HG02759 (cell line): Measurements from ENCODE around the gene RARS1.

Experiments used
- ATAC-seq: cut with Tn5 transposase; IDR thresholded peaks from one replicate; pipeline ENCODE4 v1.9.1; 2021; ENCODE audit warnings: mild to moderate bottlenecking, moderate library complexity; ENCODE audit not compliant: unreplicated experiment

RARS1 gene

DNA sequence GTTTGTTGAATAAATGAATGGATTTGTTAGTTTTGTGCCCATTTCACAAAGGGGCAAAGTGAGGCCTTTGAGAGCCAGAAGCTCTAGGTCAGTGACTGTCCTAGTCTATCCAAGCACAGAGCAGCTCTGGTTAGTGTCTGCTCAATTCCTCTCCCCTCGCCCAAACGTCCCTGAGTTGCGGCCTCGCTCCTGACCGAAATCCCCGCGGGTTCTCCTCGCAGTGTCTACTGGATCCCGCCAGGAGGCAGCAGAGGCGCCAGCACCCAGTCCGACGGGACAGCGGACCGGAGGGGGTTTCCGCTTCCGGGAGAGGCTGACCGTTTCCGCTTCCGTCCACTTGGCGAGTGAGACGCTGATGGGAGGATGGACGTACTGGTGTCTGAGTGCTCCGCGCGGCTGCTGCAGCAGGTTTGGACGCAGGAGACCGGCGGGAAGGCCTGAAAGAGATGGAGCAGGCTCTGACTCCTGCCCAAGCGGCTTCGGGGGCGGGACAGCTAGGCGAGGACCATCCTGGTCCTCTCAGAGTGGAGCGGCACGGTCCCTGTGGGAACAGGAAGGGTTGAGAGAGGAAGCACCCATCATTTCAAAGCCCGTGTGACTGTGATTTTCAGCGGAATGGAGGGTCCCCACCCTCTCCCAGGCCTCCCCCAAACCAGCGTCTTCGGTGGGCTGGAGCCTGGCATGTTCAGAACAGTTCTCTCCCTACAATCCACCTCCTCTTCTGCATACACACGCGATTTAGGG lies at the start of gene RARS1:
TSS of gene RARS1 (plus strand) at position 336 of the 744 bp plus-strand sequence. CDS start at position 364, 28 bp downstream.
- ATAC-seq = peak; percentile 88

DNA sequence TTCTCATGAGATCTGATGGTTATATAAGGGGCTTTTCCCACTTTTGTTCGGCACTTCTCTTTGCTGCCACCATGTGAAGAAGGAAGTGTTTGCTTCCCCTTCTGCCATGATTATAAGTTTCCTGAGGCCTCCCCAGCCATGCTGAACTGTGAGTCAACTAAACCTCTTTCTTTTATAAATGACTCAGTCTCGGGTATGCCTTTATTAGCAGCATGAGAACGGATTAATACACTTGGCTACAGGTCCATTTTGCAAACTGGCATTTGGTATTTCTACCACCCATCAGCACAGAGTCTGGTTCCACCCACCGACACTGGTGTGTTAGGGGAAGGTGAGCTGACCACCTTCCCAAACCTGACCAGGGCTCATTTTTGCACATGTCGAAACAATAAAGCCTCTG lies 47.9 kb upstream of the RARS1 start:
- no peak for ATAC-seq

DNA sequence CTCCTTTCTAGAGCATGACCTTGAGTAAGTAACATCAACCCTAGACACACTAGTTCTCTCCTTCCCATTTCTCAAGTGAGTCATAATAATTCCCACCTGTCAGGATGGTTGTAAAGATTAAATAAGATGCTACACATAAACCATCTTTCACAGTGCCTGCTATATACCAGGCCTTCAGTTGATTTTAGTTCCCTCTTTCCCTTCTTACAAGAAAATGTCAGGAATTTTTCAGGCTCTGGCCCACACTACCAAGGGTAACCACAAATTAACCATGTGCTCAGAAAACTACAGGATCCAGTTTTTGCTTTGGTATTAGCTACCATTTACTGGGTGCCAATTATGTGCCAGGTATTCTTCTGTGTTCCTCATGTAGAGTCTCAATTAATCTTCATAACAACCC lies 42.7 kb upstream of the RARS1 start:
- ATAC-seq = no peak

DNA sequence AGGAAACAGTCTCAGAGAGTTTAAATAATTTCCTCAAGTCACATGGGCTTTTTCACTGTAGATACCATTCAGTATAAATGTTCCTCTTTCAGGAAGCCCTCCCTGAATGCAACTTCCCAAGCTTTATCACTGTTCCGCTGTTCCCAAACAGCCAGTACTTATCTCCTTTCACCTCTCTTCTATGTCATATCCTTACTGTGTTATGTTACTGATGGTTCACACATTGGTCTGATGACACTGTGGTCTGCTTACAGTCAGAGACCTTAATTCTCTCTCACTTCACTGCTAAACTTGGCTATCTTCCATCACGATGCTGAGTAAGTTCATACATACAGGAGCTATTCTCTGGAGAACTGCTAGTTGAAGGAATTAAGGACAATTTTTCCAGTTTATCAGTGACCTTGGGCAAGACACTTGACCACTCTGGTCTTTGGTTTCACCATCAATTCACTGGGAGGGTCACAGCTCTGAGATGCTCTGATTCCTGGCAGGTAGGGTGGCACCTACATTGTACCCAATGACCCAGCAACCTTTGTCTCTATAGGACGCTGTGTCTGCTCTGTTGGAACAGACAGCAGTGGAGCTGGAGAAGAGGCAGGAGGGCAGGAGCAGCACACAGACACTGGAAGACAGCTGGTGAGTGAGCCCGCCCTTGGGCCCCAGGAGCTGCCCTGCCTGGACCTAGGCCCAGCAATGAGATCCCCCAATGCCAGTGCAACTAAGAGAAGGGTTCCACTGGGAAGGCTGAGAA lies 42.1 kb upstream of the RARS1 start:
- ATAC-seq = no peak

DNA sequence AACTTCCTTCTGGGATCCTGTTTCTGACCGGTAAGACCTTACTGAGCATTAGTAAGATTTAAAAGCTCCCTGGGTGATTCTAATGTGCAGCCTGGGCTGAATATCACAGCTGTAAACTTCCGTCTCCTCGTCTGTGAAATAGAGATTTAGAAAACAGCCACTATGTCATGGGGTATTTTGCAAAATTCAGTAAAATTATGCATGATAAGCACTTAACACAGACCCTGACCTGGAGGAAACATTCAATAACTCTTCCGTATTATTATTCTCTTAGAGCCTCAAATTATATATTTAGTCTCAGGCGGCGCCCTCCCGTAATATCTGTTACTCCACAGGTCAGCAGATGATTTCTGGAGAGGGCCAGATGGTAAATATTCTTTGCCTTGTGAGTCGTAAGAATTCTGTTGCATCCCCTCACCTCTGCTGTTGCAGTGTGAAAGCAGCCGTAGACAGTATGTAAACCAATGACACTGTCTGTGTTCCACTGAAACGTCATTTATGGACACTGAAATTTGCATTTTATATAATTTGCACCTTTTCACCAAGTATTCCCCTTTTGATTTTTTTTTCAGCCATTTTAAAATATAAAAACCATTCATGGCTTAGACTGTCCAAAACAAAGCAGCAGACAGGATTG lies 39.2 kb upstream of the RARS1 start:
- no peak for ATAC-seq

DNA sequence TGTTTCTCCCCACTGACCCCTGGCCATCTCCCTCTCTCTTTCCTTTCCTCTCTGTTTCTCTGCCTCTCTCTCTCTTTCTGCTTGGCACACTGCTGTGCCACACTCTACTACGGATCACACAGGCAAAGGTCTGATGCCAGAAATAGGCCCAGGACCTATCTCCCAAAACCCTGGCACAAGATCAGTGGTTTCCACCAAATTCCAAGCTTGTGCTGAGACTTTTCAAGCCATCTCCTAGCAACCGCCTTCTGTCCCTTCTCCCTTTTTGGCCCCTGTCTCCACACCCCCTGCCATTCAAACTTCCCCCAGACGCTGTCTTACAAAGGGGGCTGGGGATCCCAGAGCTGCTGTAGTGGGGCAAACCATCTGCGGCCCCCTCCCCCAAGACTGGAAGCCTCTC lies 38.5 kb upstream of the RARS1 start:
- no peak for ATAC-seq

DNA sequence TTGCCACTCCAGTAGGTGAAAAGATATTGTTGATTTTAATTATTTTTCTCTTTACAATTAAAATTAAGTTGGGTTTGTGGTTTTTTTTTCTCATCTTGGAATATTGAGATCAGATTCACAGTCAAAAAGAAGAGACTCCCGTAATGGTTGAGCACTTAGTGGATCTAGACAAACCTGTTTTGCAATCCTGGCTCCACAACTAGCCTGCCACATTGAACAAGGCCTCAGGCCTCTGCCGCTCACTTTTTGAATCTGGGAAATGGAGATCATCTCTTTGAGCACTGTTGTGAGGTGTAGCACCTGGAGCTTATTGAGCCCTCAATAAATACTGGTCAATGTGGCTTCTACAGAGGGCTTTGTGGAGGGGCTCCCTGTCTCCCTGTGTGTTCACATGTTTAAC lies 37.1 kb upstream of the RARS1 start:
- ATAC-seq = no peak

DNA sequence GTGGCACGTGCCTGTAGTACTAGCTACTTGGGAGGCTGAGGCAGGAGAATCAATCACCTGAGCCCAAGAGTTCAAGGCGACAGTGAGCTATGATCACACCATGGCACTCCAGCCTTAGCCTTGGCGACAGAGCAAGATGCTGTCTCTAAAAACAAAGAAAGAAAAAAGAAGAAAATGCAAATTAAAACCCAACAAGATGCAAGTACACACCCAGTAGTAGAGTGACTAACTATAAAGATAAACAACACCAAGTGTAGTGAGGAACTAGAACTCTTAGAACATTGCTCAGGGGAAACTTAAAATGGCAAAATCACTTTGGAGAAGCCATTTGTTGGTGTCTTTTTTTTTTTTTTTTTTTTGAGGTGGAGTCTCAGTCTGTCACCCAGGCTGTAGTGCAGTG lies 34.7 kb upstream of the RARS1 start:
- no peak for ATAC-seq

DNA sequence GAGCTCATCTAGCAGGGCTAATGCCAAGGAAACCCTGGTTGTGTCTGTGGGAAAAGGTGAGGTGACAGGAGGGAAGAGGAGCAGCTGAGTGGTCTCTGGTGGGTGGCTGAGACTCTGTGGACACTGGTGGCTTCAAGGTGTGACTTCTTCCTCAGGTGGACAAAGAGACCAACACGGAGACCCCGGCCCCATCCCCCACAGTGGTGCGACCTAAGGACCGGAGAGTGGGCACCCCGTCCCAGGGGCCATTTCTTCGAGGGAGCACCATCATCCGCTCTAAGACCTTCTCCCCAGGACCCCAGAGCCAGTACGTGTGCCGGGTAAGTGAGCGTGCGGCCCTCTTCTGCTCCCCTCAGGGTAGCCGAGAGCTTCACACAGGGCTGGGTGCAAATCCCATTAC lies 31.1 kb upstream of the RARS1 start:
- no peak for ATAC-seq

DNA sequence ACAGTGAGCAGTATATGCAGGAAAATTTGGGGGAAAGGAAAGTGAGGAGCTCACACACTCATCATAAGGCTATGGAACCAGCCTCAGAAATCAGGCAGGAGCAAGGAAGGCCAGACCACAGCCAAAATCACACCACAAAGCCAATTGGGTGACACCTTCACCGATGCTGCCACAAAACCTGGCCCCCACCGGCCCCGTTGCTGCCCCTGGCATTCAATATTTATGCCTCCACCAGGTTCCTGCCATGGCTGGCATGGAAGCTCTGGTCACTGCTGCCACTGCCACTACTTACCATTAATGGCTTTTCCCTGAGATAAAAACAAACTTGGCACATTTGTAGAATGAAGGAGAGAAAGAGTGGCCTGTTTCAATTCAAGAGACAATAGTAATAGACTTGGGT lies 28.7 kb upstream of the RARS1 start:
- no peak for ATAC-seq

DNA sequence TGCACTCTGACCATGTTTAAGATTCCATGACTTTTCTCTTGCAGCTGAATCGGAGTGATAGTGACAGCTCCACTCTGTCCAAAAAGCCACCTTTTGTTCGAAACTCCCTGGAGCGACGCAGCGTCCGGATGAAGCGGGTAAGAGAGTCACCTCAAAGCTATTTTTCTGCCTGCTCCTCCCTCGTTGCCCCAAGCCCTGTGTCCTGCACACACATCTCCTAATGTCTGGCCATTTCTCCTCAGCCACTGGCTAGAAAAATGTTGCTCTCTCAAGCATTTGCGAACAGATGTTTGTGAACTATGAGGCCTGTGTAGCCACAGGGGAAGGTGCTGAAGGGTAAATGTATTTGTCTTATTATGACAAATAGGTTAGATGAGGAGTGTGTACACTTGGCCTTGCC lies 25.7 kb upstream of the RARS1 start:
- no peak for ATAC-seq

DNA sequence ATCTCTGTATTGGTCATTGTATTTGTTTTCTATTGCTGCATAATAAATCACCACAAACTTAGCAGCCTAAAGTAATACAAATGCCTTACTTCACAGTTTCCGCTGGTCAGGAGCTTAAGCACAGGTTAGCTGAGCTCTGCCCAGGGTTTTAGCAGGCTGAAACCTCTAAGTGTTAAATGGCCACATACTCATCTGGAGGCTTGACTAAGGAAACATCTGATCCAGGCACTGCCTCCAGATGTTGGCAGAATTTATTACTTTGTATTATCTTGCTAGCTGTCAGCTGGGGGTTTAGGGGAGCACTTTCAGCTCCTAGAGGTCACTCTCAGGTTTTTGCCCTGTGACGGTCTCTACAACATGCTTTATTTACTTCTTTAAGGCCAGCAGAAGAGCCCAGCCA lies 23.2 kb upstream of the RARS1 start:
- no peak for ATAC-seq

DNA sequence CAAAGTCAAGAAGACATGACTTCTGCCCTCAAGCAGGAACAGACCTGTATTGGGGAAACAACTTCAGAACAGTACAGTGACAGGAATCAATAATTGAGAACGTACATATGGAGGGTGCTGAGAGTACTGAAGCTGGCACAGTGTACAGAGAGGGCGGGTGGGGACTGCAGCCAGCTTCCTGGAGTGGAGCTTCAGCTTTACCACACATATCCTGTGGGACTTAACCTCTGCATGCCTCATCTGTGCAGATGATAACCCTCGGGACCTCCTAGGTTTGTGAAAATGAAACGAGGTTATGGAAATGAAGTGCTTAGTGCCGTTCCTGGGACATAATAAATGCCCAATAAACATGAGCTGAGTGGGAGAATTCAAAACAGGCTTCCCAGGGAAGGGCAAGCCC lies 22.1 kb upstream of the RARS1 start:
- ATAC-seq = peak; percentile 49

DNA sequence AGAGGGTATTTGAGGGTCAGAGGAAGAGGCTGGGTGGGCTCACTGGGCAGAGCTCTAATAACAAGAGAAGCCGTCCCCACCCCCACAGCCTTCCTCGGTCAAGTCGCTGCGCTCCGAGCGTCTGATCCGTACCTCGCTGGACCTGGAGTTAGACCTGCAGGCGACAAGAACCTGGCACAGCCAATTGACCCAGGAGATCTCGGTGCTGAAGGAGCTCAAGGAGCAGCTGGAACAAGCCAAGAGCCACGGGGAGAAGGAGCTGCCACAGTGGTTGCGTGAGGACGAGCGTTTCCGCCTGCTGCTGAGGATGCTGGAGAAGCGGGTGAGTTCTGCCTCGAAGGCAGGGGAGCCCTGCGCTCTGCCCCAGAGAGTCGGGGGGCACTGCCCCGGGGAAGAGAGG lies 21.6 kb upstream of the RARS1 start:
- ATAC-seq = no peak

DNA sequence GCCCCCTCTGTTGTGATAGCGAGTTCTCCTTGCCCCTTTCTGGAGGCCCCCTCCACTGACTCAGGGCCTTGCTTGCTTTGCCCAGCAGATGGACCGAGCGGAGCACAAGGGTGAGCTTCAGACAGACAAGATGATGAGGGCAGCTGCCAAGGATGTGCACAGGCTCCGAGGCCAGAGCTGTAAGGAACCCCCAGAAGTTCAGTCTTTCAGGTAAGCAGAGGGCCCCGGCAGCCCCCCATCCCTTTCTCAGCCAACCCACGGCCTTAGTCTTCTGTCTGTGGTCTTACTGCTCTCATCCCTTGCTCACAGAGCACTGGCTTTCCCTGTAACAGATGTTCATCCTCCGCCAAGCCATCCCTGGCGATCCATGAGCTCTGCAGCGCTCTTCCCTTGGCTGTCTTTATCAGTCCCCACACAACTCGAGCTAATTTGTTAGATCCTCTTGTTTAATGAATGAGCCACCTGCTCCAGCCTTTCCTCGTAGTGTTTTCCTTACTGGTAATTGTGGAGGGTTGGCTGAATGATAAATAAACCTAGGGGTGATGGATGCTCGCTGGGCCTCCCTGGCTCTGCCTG lies 18.4 kb upstream of the RARS1 start:
- ATAC-seq = no peak

DNA sequence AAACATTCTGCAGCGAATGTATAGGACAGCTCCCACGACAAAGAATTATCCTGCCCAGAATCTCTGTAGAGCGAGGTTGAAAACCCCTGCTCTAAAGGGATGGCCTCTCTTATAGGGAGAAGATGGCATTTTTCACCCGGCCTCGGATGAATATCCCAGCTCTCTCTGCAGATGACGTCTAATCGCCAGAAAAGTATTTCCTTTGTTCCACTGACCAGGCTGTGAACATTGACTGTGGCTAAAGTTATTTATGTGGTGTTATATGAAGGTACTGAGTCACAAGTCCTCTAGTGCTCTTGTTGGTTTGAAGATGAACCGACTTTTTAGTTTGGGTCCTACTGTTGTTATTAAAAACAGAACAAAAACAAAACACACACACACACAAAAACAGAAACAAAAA lies 17.4 kb upstream of the RARS1 start:
- ATAC-seq = no peak

DNA sequence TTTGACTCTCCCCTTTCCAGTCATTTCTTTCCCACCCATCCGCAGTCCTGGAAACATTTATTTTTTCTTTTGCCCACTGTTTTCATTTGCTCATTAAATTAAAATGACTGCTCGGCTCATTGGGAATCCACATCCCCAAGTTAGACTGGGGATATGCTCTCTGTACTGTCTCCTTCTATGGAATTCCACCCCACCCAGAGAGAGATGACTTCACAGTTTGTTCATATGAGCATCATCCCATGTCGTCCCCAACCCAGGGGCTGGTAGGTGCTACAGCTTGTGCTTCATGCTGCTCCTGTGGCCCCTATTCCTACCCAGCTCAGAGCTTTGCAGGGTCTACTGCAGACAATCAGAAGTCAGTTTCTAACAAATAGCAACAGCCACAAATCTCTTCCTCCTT lies 16.5 kb upstream of the RARS1 start:
- no peak for ATAC-seq

DNA sequence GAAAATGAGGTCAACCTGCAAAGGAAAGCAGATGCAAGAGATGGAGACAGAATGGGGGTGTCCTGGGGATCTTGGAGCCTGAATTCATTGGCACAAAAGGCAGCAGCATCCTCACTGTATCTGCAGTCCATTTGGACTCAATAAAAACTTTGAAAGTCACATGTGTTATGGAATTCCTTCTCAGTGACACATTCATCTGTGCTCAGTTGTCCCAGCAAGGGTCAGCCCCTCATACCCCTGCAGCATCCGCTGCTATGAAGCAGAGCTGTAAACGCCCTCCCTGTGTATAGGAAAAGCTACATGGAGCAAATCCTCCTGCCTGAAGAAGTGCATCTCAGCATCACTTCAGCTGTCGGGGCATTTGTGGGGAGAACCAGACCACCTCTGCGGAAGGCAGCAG lies 14.5 kb upstream of the RARS1 start:
- no peak for ATAC-seq

DNA sequence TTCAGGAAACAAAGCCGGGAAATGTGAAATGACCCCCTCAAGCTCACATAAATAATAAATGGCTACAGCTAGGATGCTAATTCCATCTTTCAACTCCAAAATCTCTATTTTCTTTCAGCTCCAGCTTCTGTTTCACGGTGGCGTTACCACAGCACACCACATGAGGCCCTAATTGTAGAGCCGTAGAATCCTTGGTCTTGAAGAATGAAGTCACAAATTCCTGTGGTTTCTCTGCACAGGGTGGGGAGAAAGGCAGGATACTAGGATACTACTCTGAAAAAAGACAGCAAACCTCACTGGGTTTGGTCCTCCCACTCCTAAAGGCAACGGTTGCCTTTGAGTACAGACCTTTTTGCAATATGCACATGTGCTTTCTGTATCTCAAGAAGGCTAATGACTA lies 13.9 kb upstream of the RARS1 start:
- ATAC-seq = no peak

DNA sequence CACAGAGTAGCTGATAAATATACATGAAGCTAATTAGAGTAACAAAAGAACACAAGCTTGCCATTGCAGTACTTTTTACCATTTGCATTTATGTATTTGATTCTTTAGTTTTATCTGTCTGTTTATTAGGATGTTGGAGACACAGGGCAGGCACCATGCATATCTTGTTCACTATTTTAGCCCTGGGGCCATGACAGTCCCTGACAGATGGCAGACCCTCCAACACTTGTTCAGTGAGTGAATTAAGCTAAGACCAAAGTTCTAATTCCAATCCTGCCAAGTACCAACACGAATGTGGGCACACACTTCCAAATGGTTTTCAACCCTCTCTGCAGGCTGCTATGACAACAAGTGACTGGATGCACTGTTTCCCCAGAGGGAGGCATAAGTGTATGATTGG lies 12.0 kb upstream of the RARS1 start:
- ATAC-seq = no peak

DNA sequence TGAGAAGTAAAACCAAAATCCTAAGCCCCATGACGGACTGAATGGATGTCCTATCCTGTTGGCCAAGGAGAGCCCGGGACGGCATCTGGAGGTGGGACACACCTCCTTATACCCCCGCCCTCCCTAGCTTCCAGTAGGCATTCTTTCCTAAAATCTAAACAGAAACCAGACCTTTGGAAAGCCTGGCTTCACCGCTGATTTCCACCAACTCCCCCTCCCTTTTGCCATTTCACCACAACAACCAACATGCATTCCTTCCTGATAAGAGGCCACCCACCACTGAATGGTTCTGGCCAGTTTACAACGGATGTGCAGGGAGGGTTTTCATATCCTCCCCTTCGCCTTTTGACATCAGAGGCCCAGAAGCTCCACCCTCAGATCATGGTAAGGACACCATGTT lies 9.2 kb upstream of the RARS1 start:
- no peak for ATAC-seq

DNA sequence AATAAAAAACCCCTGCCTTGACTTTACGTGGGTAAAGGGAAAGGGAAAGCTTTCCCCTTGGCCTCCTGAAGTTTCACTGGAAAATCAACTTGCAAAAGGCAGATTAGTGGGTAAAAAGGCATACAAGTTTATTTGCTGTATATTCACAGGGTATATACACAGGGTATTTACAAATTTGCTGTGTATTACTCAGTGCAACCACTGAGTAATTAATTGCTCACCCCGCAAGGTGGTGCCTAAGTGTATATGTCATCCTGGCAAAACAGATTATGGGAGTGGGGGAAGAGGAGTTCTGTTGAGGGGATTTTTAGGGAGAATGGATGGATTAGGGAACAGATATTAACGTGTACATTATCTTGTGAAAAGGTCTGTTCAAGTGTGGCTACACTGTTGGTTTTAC lies 7.1 kb upstream of the RARS1 start:
- no peak for ATAC-seq
